Astrocyte of the spinal cord (primary cell): ENCODE measurements around the gene C10orf95.
A peak's percentile ranks its signal among the peaks of the same experiment; 100 is the strongest.

Source experiments
- DNase-seq: peaks from one replicate; pipeline ENCODE4 v3.0.0; 2011; ENCODE audit warnings: low read depth, low spot score
- H3K4me3 ChIP-seq: 2 replicates; pipeline ENCODE4 v1.5.1; 2011; ENCODE audit warnings: low read depth, mild to moderate bottlenecking, low read length, moderate library complexity
- in situ Hi-C: cut with HindIII; loops from 2 replicates; pipeline ENCODE4 v1.10.0; 2017; ENCODE audit warnings: low sequenced_read_pairs
- TF ChIP-seq, protein P1 (sequence below): IDR thresholded peaks from 2 replicates; pipeline ENCODE4 v1.5.1; 2012; ENCODE audit warnings: low read depth, mild to moderate bottlenecking, low read length, inconsistent platforms

Gene C10orf95

DNA sequence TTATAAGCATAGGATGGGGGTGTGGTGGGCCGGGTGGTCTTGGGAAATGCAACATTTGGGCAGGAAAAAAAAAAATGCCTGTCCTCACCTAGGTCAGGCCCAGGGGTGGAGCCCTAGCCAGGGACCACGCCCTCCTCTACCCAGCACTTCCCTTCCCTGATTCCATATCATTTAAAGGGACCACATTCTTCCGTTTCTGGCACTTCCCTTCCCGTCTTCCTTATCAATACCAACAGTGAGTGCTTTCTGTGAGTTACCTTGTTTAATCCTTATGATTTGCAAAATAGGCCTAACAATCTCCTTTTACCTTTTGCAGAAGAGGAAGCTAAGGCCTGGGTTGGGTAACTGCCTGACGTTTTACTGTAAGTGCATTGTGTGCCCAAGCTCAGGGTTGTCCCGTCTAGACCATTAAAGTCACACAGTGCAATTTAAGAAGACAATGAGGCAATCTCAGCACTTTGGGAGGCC is 16.7 kb upstream of the C10orf95 start:
- in situ Hi-C loops = no loop called here
- no peak overlapping the region for H3K4me3 ChIP-seq
- TF ChIP-seq, protein P1, sequence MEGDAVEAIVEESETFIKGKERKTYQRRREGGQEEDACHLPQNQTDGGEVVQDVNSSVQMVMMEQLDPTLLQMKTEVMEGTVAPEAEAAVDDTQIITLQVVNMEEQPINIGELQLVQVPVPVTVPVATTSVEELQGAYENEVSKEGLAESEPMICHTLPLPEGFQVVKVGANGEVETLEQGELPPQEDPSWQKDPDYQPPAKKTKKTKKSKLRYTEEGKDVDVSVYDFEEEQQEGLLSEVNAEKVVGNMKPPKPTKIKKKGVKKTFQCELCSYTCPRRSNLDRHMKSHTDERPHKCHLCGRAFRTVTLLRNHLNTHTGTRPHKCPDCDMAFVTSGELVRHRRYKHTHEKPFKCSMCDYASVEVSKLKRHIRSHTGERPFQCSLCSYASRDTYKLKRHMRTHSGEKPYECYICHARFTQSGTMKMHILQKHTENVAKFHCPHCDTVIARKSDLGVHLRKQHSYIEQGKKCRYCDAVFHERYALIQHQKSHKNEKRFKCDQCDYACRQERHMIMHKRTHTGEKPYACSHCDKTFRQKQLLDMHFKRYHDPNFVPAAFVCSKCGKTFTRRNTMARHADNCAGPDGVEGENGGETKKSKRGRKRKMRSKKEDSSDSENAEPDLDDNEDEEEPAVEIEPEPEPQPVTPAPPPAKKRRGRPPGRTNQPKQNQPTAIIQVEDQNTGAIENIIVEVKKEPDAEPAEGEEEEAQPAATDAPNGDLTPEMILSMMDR = no peak
- DNase-seq = no peak

DNA sequence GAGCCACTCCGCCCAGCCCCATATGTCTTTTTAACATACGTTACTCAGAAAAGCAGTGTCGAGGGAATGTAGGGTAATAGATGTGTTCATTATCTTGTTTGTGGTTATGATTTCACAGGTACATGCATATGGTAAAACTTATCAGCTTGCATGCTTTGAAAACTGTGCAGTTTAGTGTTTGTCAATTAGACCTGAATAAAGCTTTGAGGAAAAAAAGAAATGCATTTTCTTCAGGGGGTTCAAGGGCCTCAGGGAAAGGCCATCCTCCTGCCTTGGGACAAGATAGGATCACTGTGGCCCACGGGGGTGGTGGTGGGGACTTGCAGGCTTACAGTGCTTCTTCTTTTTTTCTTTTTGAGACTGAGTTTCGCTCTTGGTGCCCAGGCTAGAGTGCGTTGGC is 16.0 kb upstream of the C10orf95 start:
- TF ChIP-seq, protein P1 = no peak
- H3K4me3 ChIP-seq = no peak overlapping the region
- DNase-seq = no peak
- in situ Hi-C loops = no loop called here

DNA sequence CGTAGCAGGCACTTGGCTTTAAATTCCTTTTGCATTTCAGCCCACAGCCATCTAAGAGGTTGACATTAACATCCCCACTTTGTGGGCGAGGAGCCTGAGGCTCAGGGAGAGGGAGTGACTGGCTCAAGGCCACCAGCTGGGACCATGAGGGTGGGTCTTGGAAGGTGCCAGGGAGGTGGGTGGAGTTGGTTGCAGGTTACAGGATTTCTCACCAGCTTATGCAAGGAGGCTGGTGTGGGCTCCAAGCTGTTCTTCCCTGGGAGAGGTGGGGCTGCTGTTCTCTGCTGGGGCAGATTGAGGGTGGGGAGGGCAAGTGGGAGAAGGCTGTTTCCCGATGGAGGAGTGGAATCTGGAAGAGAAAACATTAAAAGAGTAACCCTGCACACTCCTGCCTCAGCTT is 14.1 kb upstream of the C10orf95 start:
- in situ Hi-C loops = no loop called here
- H3K4me3 ChIP-seq = no peak overlapping the region
- TF ChIP-seq, protein P1 = no peak
- DNase-seq = no peak

DNA sequence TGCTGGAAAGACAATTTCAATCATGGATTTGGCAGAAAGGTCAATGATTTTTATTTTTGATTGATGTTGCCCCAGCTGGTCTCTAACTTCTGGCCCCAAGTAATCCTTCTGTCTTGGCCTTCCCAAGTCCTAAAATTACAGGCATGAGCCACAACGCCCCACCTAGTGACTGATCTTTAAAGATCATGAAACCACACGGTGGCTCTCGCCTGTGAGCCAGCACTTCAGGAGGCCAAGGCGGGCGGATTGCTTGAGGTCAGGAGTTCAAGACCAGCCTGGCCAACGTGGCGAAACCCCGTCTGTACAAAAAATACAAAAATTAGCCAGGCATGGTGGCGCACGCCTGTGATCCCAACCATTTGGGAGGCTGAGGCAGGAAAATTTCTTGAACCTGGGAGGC is 12.6 kb upstream of the C10orf95 start:
- TF ChIP-seq, protein P1 = no peak
- in situ Hi-C loops = no loop called here
- no peak overlapping the region for H3K4me3 ChIP-seq
- no peak for DNase-seq

DNA sequence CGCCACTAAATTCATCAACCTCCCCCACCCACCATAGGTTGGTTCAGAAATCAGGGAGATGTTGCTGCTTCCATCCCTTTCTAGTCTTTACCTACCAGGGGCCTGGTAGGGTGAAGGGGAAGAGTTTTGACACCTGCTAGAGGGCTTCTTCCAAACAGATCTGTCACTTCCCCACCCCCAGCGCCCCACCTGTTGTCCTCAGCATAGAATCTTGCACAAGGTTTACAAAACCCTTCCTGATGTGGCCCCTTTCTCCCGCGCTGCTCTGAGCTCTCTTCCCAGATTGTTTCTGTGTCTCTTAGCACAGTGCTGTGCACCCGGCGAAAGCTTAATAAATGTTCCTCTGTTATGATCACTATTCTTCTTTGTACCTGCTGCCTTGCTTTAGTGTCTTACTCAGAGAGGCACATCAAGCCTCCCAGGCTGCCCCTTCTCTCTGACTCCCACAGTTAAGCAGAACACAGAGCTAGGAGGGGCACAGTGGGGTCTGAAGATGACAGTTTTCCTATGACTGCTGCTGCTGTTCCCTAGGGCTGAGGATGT is 11.2 kb upstream of the C10orf95 start:
- DNase-seq = no peak
- no peak overlapping the region for H3K4me3 ChIP-seq
- TF ChIP-seq, protein P1 = no peak
- in situ Hi-C loops = no loop called here

DNA sequence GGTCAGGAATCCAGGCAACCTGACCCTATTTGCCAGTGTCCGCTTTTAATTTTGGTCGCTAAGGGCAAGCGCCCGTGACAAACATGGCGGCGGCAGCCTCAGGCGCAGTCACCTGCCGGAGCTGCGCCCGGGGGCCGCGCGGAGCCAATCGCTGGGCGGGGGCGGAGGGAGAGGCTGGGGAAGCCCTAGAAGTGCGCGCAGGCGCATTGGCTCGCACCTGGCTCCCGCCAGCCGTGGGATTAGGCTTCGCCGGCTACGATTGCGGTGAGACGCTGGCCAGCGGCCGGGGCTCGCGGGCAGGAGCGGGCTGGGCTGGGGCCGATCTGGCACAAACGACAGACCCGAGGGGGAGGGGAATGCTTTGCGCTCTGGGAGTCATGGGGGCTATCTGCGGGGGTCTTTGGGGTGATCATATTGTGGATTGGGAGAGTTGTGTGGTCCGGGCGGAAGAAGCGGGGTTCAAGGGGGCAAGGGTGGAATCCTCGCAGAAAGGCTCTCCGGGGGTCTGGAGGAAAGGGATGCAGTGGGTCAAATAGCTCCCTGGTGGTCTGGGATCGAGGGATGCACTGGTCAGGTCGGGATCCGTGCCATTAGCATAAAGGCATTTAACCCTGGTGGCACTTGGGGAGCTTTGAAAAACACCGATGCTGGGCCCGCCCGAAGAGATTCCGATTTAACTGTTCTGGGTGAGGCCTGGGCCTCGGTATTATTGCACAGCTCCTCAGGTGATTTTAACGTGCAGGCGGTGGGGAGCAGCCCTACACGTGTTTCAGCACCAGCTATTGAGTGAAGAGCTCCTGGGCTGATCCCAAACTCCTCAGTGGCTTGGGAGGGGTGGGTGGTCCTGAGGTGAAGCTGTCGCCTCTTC is 10.1 kb upstream of the C10orf95 start:
- TF ChIP-seq, protein P1 = no peak
- in situ Hi-C loops = no loop called here
- DNase-seq = peak; percentile 77
- H3K4me3 ChIP-seq = peak overlapping the region; percentile 55
